A549 treated with CpdA at 1 μM for 4 hours (cell line): ENCODE measurements around the gene HSPB6. TPM values are rescaled to one million over a fixed set of nuclear protein-coding genes. Genes with fewer than 3 reads are reported as not detected.

Experiments
- total RNA-seq: library from RNA; stranded (reverse); fragments of 200-300 nt; extraction: Qiagen RNA extraction; gene quantifications from 5 replicates; pipeline ENCODE4 v1.2.3, GENCODE V29; 2022; ENCODE audit warnings: low read depth

HSPB6 gene
- 0.26 to 0.50 TPM (median 0.38 TPM) in 5 replicates for total RNA-seq

DNA sequence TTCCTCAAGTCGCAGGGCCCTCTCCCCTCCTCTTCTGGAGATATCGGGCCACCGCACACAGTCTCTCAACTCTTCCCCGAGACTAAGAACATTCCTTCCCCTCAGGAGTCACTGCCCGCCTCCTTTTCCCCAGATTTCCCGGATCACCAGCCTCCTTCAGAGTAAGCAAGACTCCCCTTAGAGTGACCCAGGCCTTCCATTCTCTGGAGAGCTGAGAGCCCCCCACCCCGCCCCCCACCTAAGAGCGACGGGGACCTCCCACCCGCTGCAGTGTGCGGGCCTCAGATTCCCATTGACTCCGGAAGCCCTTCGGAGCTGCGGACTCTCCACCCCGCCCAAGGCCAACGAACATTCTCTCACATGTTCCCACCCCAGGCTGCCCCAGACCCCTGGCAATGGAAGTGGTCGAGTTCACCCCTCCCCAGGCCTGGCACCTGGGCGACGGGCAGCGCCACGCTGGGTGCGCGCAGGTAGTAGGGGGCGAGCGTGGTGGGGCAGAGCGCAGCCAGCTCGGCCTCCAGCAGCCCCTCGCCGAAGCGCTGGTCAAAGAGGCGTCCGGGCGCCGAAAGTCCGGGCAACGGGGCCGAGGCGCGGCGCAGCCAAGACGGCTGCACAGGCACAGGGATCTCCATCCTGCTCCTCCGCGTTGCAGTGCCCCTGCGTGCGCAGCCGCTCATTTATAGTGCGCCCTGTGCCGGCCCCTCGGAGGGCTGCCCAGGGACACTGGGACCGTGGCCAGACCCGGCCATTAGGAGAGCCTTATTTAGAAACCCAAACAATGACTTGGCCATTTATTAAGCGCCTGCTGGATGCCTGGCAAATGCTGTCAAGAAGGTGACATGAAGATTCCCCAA, at the start of gene HSPB6:
Gene HSPB6 (minus strand): TSS at position 653 of the 854 bp plus-strand sequence. CDS start 21 bp downstream, at position 632.

DNA sequence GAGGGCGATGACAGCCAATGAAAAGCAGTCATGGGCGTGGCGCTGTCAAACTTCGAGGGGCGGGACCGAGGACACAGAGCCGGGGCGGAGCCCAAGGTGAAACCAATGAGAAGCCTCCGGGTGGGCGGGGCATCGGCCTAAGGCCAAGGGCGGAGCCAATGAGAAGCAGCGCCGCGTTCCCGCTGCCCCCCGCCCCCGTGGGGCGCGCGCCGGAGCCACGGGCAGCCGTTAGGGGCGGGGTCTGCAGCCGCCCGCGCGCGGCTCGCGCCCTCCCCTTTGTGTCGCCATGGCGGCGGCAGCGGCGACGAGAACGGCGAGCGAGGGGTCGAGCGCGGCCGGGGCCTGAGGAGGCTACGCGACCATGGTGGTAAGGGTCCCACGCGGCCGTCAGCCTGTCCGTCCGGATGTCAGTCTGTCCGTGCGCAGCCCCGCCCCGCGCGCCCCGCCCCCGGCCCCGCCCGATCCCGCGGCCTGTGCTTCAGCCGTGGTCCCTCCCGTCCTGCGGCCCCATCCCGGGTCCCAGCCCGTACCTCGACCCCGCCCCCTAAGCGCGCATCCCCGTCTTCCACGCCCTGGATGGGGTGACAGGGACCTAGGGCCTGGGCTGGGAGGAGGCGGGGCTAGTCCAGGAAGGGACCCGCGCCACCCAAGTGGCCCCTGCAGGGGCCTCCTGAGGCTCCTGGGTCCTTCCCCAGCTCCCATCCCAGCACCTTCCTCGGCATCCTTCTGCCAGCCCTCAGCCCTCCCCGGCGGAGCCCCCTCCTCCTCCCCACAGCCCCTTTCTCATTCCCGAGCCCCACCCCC, 18.7 kb upstream of the HSPB6 start, which contains the start of gene ARHGAP33:
Gene ARHGAP33 (plus strand): TSS at position 267 of the 804 bp plus-strand sequence. CDS start 95 bp downstream, at position 362.

DNA sequence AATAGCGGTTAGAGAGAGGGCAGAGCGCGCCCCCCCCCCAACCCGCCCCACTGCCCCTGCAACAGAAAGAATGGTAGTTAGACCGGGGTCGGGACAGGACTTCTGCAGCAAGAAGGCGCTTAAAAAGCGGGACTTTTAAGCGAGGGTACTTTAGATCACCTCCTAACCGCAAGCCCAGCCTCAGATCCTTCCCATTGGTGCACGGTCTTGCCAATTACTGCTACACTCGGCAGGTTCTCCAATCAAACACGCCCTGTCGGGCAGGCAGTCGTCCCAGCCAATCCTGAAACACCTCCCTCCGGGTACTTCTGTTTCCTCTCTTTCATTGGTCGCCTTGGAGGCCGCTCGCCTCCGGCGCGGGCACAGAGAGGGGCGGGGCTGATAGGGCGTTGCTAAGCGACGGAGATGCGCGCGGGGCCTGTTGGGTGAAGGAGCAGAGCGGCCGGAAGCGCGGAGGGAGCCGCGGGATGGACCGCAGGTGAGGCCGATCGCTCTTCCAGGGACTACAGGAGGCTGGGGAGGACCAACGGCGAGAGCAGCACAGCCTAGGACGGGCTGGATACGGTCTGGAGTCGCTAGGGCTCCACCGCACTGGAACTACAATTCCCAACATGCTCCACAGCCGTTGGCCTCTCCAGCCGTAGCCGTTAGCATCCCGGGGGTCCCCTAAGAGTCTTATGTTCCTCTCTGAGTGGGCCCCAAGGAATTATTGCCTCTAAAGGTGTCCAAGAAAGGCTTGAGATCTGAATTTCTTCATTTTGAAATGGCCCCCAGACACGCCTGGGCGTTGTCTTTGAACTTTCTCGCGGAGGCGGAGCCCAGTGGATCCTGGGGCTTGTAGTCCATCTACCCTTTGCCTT, 1.1 kb upstream of the HSPB6 start, which contains the start of gene PROSER3:
Gene PROSER3 (plus strand): TSS at position 428 of the 860 bp plus-strand sequence. CDS start 40 bp downstream, at position 468.

DNA sequence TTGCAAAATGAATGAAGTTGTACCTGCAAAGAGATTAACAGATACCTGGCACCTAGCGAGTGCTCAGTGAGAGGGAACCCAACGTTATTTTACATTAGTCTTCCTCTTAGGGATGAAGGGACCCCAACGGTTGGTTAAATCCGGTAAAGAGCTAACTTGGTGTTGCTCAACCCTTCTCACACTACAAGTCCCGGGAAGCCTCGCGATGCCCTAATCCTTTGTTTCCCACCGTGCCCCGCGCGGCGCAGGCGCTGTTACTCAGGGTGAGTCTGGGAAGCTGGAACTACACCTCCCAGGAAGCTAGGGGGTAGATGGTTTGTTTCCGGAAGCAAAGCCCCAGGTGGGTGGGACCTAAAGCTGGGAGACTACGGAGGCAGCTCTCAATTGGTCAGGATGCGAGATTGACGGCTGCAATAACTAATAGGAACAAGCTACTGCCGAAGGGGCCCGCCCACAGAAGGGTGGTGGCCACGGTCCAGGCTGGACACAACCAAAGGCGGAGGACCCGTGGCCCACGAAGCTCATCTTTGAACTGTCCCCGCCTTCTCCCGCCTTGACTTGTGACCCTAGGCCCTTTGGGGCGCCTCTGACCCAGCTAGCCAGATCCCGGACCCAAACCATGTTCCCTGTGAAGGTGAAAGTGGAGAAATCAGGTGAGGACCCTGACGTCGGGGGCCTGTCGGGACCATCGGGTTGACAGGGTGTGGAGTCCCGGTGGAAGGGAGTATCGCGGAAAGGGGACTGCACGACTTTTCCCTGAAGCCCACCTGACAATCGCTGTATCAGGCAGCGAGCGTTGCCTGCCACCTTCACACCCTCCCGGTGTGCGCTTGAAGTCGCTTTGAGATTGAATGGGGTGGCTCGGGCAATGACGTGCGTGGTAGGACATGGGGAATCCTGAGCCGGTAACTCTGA, 8.5 kb downstream of the HSPB6 start, which contains the start of gene LIN37:
Gene LIN37 (plus strand): TSS at position 471 of the 915 bp plus-strand sequence. CDS start 149 bp downstream, at position 620.

DNA sequence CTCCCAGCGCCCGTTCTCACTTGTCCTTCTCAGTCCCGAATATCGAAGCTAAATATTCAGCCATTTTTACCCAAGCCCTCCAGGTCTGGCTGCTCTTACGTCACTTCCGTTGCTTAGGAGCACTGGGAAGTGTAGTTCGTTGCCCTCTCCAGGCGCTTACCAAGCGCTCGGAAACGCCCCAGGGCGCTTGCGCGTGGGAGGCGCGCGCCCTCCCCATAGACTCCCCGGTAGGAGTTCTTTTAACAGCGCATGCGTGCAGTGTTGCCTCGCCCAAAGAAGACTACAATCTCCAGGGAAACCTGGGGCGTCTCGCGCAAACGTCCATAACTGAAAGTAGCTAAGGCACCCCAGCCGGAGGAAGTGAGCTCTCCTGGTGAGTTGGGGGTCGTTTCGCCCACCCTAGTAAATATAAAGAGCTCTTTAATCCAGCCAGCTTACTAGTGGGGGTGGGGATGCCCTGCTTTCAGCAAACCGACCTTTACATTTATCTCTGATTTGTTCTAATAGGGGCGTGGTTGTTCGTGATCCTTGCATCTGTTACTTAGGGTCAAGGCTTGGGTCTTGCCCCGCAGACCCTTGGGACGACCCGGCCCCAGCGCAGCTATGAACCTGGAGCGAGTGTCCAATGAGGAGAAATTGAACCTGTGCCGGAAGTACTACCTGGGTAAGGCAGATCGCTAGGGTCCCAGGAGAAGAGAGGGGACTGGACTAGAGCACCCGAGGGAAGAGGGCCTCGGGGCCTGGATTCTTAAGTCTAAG, 11.3 kb downstream of the HSPB6 start, which contains the start of the genes PSENEN and U2AF1L4:
Gene PSENEN (plus strand): TSS at position 324 of the 759 bp plus-strand sequence. CDS start 280 bp downstream, at position 604.
Gene U2AF1L4 (minus strand): TSS at position 91 of the 759 bp plus-strand sequence. CDS start 27 bp downstream, at position 64.

DNA sequence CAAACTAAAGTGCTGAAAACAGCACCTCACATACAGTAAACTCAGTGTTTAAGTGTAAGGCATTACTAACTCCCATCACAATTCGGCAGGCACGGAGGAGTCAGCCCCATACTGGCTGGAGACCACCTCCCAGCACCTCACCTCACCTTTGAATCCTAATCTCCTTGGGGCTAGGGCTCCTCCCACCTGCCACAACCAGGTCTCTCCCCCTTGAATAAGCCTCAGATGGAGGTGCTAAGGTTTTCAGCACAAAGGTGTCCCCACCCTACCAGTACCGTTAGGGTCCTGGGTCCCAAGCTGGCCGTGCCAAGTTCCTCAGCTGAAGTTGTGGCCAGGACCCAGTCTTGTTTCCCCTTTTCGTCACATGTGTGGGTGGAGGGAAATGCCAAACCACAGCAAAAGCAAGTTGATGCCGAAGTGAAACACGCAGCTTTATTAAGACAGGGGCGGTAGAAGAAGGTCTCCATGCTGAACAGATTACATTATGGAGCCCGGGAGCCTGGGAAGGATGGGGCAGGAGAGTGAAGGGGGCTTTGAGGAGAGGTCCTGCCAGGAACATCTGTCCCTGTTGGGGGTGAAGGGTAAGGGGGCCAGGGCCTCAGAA, 14.6 kb downstream of the HSPB6 start, which contains the start of gene IGFLR1:
Gene IGFLR1 (minus strand): TSS at position 332 of the 604 bp plus-strand sequence. CDS start 1,272 bp downstream, outside the sequence.

GRCh38 chr19:35717665-35718344, 39.0 kb downstream of the HSPB6 start, which contains the start of gene KMT2B:
TSS of gene KMT2B (plus strand) at chr19:35718003. CDS start at chr19:35718019, 16 bp downstream.

Other genes starting within 250 kb of the HSPB6 start
- 30.7 to 39.2 TPM (median 32.3 TPM) in 5 replicates for gene DMKN, start 243.4 kb downstream of the HSPB6 start, total RNA-seq
- gene SBSN, start 228.7 kb downstream of the HSPB6 start, total RNA-seq: 3.3 to 4.8 TPM (median 3.7 TPM) in 5 replicates
- not detected in 5 replicates for gene GAPDHS, start 223.6 kb downstream of the HSPB6 start, total RNA-seq
- 333 to 446 TPM (median 432 TPM) in 5 replicates for gene TMEM147, start 211.4 kb downstream of the HSPB6 start, total RNA-seq
- gene ATP4A, start 193.4 kb downstream of the HSPB6 start, total RNA-seq: 0.01 TPM in 1 of 5 replicates, not detected in the others
- gene PMIS2, start 170.9 kb downstream of the HSPB6 start, total RNA-seq: not detected in 5 replicates
- 12.9 to 17.2 TPM (median 14.8 TPM) in 5 replicates for gene HAUS5, start 144.3 kb downstream of the HSPB6 start, total RNA-seq
- 143 to 210 TPM (median 201 TPM) in 5 replicates for gene RBM42, start 128.0 kb downstream of the HSPB6 start, total RNA-seq
- 1.5 to 2.6 TPM (median 2.4 TPM) in 5 replicates for gene ETV2, start 115.3 kb downstream of the HSPB6 start, total RNA-seq
- 1,280 to 1,484 TPM (median 1,422 TPM) in 5 replicates for gene COX6B1, start 108.7 kb downstream of the HSPB6 start, total RNA-seq
- gene UPK1A, start 90.5 kb downstream of the HSPB6 start, total RNA-seq: 0.62 to 1.1 TPM (median 0.86 TPM) in 5 replicates
- gene ZBTB32, start 52.5 kb downstream of the HSPB6 start, total RNA-seq: not detected in 5 replicates
- 51.4 to 66.0 TPM (median 58.9 TPM) in 5 replicates for gene KMT2B, start 39.0 kb downstream of the HSPB6 start, total RNA-seq
- gene IGFLR1, start 14.6 kb downstream of the HSPB6 start, total RNA-seq: 9.3 to 12.6 TPM (median 11.0 TPM) in 5 replicates
- gene U2AF1L4, start 11.6 kb downstream of the HSPB6 start, total RNA-seq: 26.6 to 28.4 TPM (median 27.0 TPM) in 5 replicates
- 278 to 327 TPM (median 289 TPM) in 5 replicates for gene PSENEN, start 11.4 kb downstream of the HSPB6 start, total RNA-seq
- gene LIN37, start 8.5 kb downstream of the HSPB6 start, total RNA-seq: 17.4 to 27.7 TPM (median 23.3 TPM) in 5 replicates
- gene PROSER3, start 1.1 kb upstream of the HSPB6 start, total RNA-seq: 23.9 to 34.7 TPM (median 27.4 TPM) in 5 replicates
- gene ARHGAP33, start 18.5 kb upstream of the HSPB6 start, total RNA-seq: 3.5 to 8.1 TPM (median 5.6 TPM) in 5 replicates
- 0.17 to 0.50 TPM (median 0.25 TPM) in 5 replicates for gene PRODH2, start 55.8 kb upstream of the HSPB6 start, total RNA-seq
- 0.41 to 0.83 TPM (median 0.49 TPM) in 5 replicates for gene NPHS1, start 95.5 kb upstream of the HSPB6 start, total RNA-seq
- 0.47 to 0.65 TPM (median 0.51 TPM) in 5 replicates for gene KIRREL2, start 99.9 kb upstream of the HSPB6 start, total RNA-seq
- gene APLP1, start 111.5 kb upstream of the HSPB6 start, total RNA-seq: 66.5 to 99.5 TPM (median 89.7 TPM) in 5 replicates
- 6.9 to 9.4 TPM (median 8.2 TPM) in 5 replicates for gene NFKBID, start 143.5 kb upstream of the HSPB6 start, total RNA-seq
- 0.40 to 0.81 TPM (median 0.57 TPM) in 4 of 5 replicates, not detected in the other for gene HCST, start 145.5 kb upstream of the HSPB6 start, total RNA-seq
- gene TYROBP, start 151.3 kb upstream of the HSPB6 start, total RNA-seq: not detected in 5 replicates
- 16.7 to 26.3 TPM (median 20.5 TPM) in 5 replicates for gene LRFN3, start 179.3 kb upstream of the HSPB6 start, total RNA-seq
- gene SDHAF1, start 238.2 kb upstream of the HSPB6 start, total RNA-seq: 30.3 to 52.4 TPM (median 46.9 TPM) in 5 replicates